T-helper 1 cell treated with Interleukin-12 subunit alpha and Interleukin-12 subunit beta and Interleukin-4 antibody, amounts not matched to agents 30 ng/mL and 1 ng/mL, for 36 hours (primary cell): Measurements from ENCODE around the gene CXCL8. TPM values are rescaled to one million over a fixed set of nuclear protein-coding genes. Genes with fewer than 3 reads are reported as not detected.

ENCODE experiments used
- intact Hi-C: fragments of 100-400 bp; cut with micrococcal nuclease; formaldehyde crosslinking; loops from one replicate; pipeline ENCODE4 v1.15.1; 2024
- total RNA-seq: library from RNA; stranded (reverse); gene quantifications from 2 replicates; pipeline ENCODE4 v1.2.3, GENCODE V29; 2022

Gene CXCL8
- total RNA-seq, 1 donor from 2014 or later: 7.6 TPM

DNA sequence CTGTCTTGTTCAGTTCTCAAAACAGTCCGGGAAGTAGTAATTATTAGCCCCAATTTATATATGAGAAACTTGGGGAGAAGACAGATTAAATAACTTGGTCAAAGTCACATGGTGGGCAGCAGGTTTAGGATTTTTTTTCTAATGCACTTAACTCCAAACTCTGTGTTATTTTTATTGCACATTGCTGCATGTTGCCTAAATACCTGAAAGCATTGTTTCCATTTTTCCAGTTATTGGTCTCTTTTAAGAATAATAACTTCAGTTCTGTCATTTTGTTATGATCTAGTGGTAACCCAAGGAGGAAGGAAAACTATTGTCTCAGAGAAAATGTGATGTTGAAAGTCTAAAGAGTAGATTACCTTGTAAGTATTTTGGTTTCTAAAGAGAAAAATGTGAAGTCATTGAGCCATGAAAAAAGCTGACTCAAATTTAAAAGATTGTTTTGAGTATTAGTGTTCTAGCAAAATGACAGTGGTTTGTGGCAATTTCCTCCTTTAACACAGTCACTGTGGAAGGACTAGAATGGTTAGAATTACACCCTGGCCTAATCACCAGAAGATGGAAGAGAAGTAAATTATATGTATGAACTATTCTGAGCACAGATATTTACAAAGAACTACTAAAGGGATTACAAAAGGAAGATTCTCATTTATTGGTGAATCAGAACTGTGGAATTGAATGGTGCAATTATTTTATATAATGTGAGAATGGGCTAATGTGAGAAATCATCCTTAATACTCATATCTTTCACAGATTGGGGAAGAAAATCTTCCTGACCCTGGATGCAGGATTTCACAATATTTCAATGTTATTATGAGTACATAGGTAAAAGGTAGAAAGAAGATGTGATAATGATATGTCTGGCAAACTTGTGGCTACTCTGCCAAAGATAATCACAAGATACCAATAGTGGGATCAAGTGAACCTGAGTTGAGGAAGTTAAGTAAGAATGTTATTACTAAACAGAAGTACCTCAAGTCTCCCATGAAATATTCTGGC lies 21.7 kb upstream of the CXCL8 start:
- intact Hi-C loops: no loop called here

- intact Hi-C loops: no loop called here
These were observed 18.9 kb upstream of the CXCL8 start for GRCh38 chr4:73721435-73721834.

DNA sequence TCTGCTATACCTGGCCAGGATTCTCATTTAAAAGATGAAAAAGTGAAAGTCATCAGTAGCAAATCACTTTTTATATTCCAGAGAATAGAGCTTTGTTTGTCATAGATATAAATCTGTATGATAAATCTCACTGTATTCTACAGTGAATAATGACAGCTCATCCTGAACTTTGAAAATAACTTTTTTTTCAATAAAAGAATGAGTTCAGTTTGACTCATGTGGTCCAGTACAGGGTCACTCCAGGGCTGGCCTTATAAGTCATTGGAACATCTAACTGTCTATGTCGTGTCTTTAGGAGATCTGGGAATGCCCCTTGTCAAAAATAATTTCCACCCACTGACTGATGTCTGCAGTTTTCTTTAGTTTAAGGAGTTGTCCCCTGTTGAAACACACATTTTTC lies 18.5 kb upstream of the CXCL8 start:
- intact Hi-C loops: no loop called here

GRCh38 chr4:73723023-73723422 lies 17.3 kb upstream of the CXCL8 start:
- intact Hi-C loops: no loop called here

DNA sequence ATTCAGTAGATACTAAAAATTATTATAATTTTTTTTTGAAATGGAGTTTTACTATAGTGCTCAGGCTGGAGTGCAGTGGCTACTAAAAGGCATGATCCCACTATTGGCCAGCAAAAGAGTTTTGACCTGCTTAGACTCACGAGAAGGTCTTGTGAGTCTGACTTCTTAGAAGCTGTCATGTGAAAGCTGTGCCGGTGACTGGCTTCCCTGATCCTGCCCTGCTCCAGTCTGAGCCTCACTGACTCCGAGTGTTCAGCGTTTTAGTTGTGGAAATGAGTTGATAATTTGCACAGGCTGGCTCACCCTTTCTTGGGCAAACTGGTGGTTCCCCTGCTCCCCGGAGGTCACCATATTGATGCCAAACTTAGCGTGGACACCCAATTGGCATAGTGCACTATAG lies 16.4 kb upstream of the CXCL8 start:
- intact Hi-C loops: no loop called here

DNA sequence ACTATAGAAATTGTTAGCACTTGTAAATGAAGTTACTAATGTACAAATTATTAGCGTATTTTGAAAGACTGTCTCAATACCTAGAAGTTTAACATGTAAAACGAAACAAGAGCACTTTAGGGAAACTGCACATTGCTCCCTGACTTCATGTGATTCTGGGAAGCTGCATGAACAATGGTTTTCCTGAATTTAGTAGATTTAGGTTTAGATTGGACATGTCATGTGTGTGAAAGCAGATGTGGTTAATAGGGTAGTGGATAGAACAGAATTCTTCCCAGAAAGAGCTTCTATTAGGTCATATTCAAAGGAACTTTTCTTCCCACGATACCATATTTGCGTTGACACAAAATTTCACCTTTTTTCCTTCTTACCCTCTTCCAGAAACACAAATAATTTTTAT lies 14.9 kb upstream of the CXCL8 start:
- intact Hi-C loops: no loop called here

- intact Hi-C loops: no loop called here
These were observed 14.4 kb upstream of the CXCL8 start for GRCh38 chr4:73725985-73726384.

DNA sequence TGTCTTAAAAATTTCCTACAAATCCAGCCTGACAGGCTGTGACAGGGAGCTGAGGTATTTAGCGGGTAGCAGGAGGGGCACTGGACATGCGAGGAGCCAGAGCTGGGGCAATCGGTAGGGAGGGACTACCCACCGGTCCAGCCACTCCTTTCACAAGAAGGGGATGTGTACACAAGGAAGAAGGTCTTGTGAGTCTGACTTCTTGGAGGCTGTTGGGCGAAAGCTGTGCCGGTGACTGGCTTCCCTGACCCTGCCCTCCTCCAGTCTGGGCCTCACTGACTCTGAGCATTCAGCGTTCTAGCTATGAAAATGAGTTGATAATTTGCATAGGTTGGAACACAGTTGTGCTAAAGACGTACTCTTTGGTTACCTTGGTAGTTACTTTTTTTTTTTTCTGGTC lies 12.7 kb upstream of the CXCL8 start:
- intact Hi-C loops: loop anchor here (2.0 kb wide), 1 partner anchor 137 kb away; no protein-coding TSS in a partner anchor

GRCh38 chr4:73728091-73728741 lies 12.2 kb upstream of the CXCL8 start:
- intact Hi-C loops: loop anchor here (2.0 kb wide), 1 partner anchor 137 kb away; no protein-coding TSS in a partner anchor

GRCh38 chr4:73729534-73730165 lies 10.7 kb upstream of the CXCL8 start:
- intact Hi-C loops: loop anchor here (1.0 to 5.0 kb wide), 3 partner anchors 135 to 405 kb away; no protein-coding TSS in a partner anchor

GRCh38 chr4:73730292-73730691 lies 10.1 kb upstream of the CXCL8 start:
- intact Hi-C loops: loop anchor here (5.0 kb wide), 1 partner anchor 192 kb away; no protein-coding TSS in a partner anchor

- intact Hi-C loops: loop anchor here (5.0 kb wide), 1 partner anchor 191 kb away; no protein-coding TSS in a partner anchor
These were observed 9.5 kb upstream of the CXCL8 start for GRCh38 chr4:73730867-73731266.

DNA sequence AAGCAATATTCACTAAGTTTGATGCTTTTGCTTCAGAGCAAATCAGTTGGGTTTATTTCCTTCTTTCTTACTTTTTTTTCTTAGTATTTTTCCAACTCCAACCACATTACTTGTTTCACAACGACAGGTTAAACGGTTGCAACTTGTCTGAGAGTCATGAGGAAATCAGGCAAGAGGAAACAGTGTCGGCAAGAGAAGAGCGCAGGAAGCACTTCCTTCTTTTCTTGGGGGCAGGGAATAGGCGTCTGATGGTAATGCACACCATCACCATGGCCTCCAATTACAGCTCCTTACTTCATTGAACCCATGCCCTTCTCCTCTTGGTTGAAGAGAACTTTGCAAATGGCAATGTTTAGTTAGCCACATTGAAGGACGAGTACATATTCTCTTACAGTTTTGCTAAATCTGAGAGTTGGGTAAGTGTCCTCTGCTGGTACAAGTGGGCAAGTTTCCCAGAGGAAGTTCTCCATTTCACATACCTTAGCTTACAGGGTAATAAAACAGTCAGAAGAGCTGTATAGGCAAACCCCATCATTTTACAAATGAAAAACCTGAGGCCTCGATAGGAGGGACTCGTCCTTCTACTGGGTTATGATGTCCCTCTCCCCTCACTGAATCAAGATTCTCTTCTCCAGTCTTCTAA lies 8.3 kb upstream of the CXCL8 start:
- intact Hi-C loops: loop anchor here (5.0 kb wide), 1 partner anchor 190 kb away; no protein-coding TSS in a partner anchor

DNA sequence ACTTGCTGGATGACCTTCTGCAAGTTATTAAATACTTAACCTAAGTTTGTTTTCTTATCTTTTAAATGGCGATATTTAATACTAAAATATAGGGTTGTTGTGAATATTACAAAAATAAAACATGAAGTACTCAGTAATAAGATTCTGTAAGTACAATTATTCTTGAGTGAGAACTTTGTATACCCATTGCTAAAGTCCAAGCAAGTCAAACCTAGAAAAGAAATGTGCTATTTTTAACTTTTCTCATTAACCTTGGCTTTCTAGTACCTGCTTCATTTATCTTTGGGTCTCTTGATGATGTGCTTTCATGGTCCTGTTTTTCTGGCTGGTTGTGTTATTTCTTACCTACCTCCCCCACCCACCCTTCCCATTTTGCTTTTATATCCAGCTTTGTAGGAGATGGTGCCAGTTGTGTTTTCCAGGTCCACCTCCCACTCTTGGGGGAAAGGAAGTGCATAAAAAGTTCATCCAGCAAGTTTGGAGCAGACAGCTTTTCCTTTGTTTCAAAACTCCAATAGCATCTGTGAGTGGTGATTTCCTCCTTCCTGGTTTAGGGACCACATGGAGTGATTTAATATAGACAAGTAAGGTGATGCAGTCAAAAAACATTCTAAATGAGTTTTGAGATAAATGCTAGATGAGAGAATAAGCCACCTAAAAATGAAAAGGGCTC lies 7.5 kb upstream of the CXCL8 start:
- intact Hi-C loops: loop anchor here (5.0 kb wide), 1 partner anchor 189 kb away; no protein-coding TSS in a partner anchor

DNA sequence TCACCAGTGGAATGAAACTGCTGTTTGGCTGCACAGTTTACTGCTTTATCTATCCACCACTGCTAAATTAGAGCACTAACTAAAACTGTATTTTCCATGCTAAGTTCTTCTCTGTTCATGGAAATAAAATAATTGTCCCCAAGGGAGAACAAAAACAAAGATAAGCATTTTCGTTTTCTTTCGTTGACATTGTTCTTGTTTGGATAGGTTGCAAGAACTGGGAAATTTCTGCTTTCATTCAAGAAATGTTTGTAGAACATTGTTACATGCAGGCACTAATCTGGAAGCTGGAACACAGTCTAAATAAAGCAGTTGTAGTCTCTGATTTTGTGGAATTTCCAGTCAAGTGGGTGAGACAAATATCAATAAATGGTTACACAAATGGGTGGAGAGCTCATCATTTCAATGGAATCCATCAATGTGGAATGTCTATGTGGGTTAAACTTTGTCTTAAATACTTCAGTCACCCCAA lies 5.8 kb upstream of the CXCL8 start:
- intact Hi-C loops: loop anchor here (1.0 to 5.0 kb wide), 3 partner anchors 81 to 828 kb away; no protein-coding TSS in a partner anchor

DNA sequence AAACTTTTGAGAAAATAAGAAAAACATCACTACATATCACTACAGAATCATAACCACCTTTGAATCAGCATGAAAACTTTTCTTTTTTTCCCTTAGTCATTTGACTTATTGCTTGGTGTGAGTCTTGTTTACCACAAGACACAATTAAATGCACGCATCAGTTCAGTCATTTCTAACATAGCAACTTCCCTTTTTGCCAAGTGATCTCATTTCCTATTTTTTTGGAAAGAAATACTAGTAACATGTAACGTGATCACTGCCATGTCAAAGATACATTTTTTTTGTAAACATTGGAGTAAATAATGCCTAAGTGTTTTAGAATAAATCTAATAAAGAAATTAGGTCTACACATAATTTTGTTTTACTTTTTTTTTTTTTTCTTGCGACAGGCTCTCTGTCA lies 5.1 kb upstream of the CXCL8 start:
- intact Hi-C loops: loop anchor here (1.0 to 5.0 kb wide), 2 partner anchors 80 to 827 kb away; no protein-coding TSS in a partner anchor

- intact Hi-C loops: no loop called here
These were observed 821 bp downstream of the CXCL8 start for GRCh38 chr4:73741031-73741749.

DNA sequence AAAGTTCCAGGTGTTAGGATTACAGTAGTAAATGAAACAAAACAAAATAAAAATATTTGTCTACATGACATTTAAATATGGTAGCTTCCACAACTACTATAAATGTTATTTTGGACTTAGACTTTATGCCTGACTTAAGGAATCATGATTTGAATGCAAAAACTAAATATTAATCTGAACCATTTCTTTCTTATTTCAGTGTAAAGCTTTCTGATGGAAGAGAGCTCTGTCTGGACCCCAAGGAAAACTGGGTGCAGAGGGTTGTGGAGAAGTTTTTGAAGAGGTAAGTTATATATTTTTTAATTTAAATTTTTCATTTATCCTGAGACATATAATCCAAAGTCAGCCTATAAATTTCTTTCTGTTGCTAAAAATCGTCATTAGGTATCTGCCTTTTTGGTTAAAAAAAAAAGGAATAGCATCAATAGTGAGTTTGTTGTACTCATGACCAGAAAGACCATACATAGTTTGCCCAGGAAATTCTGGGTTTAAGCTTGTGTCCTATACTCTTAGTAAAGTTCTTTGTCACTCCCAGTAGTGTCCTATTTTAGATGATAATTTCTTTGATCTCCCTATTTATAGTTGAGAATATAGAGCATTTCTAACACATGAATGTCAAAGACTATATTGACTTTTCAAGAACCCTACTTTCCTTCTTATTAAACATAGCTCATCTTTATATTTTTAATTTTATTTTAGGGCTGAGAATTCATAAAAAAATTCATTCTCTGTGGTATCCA lies 1.6 kb downstream of the CXCL8 start:
- intact Hi-C loops: no loop called here
